ENCODE data around the gene CCL25. TPM values are rescaled to one million over a fixed set of nuclear protein-coding genes. Genes with fewer than 3 reads are reported as not detected.

The CCL25 gene
- total and polyA plus RNA-seq, 10 donors, result 0.42 to 1.2 (median 0.66) TPM; not detected in 4

DNA sequence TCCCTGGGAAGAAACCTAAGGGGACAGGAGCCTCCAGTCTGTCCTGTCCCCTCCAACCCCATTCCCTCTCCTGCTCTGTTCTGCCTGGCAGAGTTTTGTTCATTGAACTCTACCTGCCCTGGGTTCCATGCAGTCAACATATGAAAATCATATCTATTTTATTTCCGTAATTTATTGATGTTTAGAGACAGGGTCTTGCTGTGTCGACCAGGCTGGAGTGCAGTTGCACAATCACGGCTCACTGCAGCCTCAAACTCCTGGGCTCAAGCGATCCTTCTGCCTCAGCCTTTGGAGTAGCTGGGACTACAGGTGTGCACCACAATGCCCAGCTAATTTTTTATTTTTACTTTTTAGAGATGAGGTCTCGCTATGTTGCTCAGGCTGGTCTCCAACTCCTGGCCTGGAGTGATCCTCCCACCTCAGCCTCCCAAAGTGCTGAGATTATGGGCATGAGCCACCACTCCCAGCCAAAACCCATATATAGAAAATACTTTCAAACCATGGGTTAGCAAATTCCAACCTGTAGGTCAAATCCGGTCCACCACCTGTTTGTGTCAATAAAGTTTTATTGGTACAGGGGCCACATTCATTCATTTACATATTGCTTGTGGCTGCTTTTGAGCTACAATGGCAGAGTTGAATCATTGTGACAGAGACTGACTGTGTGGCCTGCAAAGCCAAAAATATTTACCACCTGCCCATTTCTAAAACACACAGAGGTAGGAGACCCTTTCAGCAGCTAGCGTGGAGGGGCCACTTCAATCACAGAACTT lies 57.5 kb downstream of the CCL25 start:
- intact Hi-C loops (cut with DNase I; ENCODE audit: low total_unique reads), result no loop called here
- TF ChIP-seq POLR2AphosphoS5 (IDR thresholded peaks at IDR 0.05), result no peak
- TF ChIP-seq, protein P1, sequence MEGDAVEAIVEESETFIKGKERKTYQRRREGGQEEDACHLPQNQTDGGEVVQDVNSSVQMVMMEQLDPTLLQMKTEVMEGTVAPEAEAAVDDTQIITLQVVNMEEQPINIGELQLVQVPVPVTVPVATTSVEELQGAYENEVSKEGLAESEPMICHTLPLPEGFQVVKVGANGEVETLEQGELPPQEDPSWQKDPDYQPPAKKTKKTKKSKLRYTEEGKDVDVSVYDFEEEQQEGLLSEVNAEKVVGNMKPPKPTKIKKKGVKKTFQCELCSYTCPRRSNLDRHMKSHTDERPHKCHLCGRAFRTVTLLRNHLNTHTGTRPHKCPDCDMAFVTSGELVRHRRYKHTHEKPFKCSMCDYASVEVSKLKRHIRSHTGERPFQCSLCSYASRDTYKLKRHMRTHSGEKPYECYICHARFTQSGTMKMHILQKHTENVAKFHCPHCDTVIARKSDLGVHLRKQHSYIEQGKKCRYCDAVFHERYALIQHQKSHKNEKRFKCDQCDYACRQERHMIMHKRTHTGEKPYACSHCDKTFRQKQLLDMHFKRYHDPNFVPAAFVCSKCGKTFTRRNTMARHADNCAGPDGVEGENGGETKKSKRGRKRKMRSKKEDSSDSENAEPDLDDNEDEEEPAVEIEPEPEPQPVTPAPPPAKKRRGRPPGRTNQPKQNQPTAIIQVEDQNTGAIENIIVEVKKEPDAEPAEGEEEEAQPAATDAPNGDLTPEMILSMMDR (IDR thresholded peaks at IDR 0.05 in 8 of 11, conservative IDR thresholded peaks at IDR 0.05 in 3 of 11), result no peak
- no peak for TF ChIP-seq POLR2A (IDR thresholded peaks at IDR 0.05)
- Histone ChIP-seq H3K9me3 (peaks cover 0 to 12% (median 0%) of the 10 kb centered on the region in 8 donors), H3K4me3 (no peak overlapping the region), H3K4me1 (no peaks in the 10 kb centered on the region), H3K27me3 (replicated peaks in 1 of 7) (peaks cover 0 to 59% (median 3%) of the 10 kb centered on the region in 7 donors), H3K36me3 (no peaks in the 10 kb centered on the region), H3K27ac (no peak overlapping the region)
- DNase-seq, result no peak
- 78 to 95% (median 91%) methylated on average over 7 of the region's 7 CpGs for WGBS, 5 donors

DNA sequence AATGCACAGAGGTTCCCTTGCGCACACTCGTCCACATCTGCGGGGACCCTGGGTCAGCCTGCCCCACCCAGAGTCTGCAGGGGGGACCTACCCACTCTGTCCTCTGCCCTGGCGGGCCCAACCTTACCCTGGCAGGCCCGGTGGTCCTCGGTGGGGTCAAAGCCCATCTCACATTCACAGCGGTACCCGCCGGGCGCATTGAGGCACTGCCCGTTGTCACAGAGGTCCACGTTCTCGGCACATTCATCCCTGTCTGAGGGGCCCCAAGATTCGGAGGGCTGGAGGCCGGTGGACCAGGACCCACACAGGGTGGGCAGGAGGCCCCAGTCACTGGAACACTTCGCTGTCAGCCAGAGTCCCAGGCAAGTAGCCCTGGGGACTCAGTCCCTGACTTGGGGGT lies 58.4 kb downstream of the CCL25 start:
- no peak overlapping the region for H3K4me3 ChIP-seq
- DNase-seq, result no peak
- intact Hi-C loops (cut with DNase I; ENCODE audit: low total_unique reads), result no loop called here
- H3K9me3 ChIP-seq, result peaks cover 0 to 12% (median 0%) of the 10 kb centered on the region in 8 donors
- TF ChIP-seq POLR2A (IDR thresholded peaks at IDR 0.05) (no peak), POLR2AphosphoS5 (IDR thresholded peaks at IDR 0.05) (no peak)
- TF ChIP-seq, protein P1 (IDR thresholded peaks at IDR 0.05 in 8 of 11, conservative IDR thresholded peaks at IDR 0.05 in 3 of 11), result no peak
- H3K36me3 ChIP-seq, result no peaks in the 10 kb centered on the region
- H3K27ac ChIP-seq, result no peak overlapping the region
- WGBS, 5 donors, result 89 to 97% (median 92%) methylated on average over 7 to 16 of the region's 16 CpGs
- peaks cover 0 to 55% (median 3%) of the 10 kb centered on the region in 7 donors for H3K27me3 ChIP-seq (replicated peaks in 1 of 7)
- H3K4me1 ChIP-seq, result no peaks in the 10 kb centered on the region

DNA sequence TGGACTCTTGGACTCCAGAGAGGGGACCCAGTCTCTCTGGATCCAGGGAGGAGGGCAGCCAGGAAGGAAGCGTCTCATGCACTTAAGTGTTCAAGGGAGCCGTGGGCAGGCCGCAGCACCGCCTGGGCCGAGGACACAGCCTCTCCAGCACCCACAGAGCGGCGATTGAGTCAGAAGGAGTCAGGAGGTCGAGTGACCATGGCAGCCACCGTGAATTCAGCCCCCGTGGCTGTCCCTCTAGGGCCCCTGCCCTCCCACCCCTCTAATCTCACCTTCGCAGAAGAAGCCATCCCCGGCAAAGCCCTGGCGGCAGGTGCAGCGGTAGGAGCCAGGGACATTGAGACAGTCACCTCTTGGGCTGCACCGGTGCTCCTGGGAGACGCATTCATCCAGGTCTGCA lies 58.8 kb downstream of the CCL25 start:
- intact Hi-C loops (cut with DNase I; ENCODE audit: low total_unique reads), result no loop called here
- Histone ChIP-seq H3K9me3 (peaks cover 0 to 12% (median 0%) of the 10 kb centered on the region in 8 donors), H3K4me1 (no peaks in the 10 kb centered on the region), H3K4me3 (no peak overlapping the region), H3K27ac (no peak overlapping the region), H3K27me3 (replicated peaks in 1 of 7) (peaks cover 0 to 51% (median 3%) of the 10 kb centered on the region in 7 donors), H3K36me3 (no peaks in the 10 kb centered on the region)
- TF ChIP-seq, protein P1 (IDR thresholded peaks at IDR 0.05 in 8 of 11, conservative IDR thresholded peaks at IDR 0.05 in 3 of 11), result no peak
- TF ChIP-seq POLR2AphosphoS5 (IDR thresholded peaks at IDR 0.05) (no peak), POLR2A (IDR thresholded peaks at IDR 0.05) (no peak)
- no peak for DNase-seq
- 75 to 87% (median 80%) methylated on average over 15 to 16 of the region's 16 CpGs; no CpG with 5 or more reads in 1 of the 5 donors for WGBS, 5 donors

Other genes starting within 250 kb of the CCL25 start
- 10 to 100 TPM in 5 of 7 donors, 1 to 10 TPM in 2; 8.6 to 22.8 (median 13.8) TPM for gene EVI5L, start 222.5 kb upstream of the CCL25 start, total RNA-seq
- gene EVI5L, start 222.5 kb upstream of the CCL25 start, polyA plus RNA-seq, result 1 to 10 TPM; 3.7 to 9.3 (median 3.7) TPM
- under 1 TPM in 4 of 7 donors, not detected in 3; 0.09 to 0.43 (median 0.21) TPM for gene PRR36, start 178.4 kb upstream of the CCL25 start, total RNA-seq
- under 1 TPM; 0.02 to 0.06 (median 0.06) TPM for gene PRR36, start 178.4 kb upstream of the CCL25 start, polyA plus RNA-seq
- gene LRRC8E, start 164.2 kb upstream of the CCL25 start, total RNA-seq, result under 1 TPM in 1 of 7 donors, not detected in 6; 0.37 TPM
- gene LRRC8E, start 164.2 kb upstream of the CCL25 start, polyA plus RNA-seq, result under 1 TPM in 1 of 3 donors, not detected in 2; 0.08 TPM
- 10 to 100 TPM; 19.5 to 41.3 (median 32.9) TPM for gene MAP2K7, start 148.9 kb upstream of the CCL25 start, total RNA-seq
- 10 to 100 TPM; 12.4 to 44.3 (median 18.9) TPM for gene MAP2K7, start 148.9 kb upstream of the CCL25 start, polyA plus RNA-seq
- not detected for gene TGFBR3L, start 137.9 kb upstream of the CCL25 start, total RNA-seq
- gene TGFBR3L, start 137.9 kb upstream of the CCL25 start, polyA plus RNA-seq, result under 1 TPM in 1 of 3 donors, not detected in 2; 0.11 TPM
- gene SNAPC2, start 132.4 kb upstream of the CCL25 start, total RNA-seq, result 10 to 100 TPM; 13.8 to 23.9 (median 17.7) TPM
- 10 to 100 TPM; 13.1 to 23.0 (median 19.3) TPM for gene SNAPC2, start 132.4 kb upstream of the CCL25 start, polyA plus RNA-seq
- gene CTXN1, start 126.6 kb upstream of the CCL25 start, total RNA-seq, result 1 to 10 TPM; 1.2 to 4.4 (median 2.1) TPM
- under 1 TPM; 0.11 to 0.96 (median 0.64) TPM for gene CTXN1, start 126.6 kb upstream of the CCL25 start, polyA plus RNA-seq
- gene TIMM44, start 109.1 kb upstream of the CCL25 start, total RNA-seq, result 10 to 100 TPM; 33.2 to 94.9 (median 63.5) TPM
- gene TIMM44, start 109.1 kb upstream of the CCL25 start, polyA plus RNA-seq, result 10 to 100 TPM; 37.4 to 67.3 (median 66.0) TPM
- 10 to 100 TPM; 28.2 to 66.7 (median 52.9) TPM for gene ELAVL1, start 47.1 kb upstream of the CCL25 start, total RNA-seq
- 10 to 100 TPM; 13.5 to 21.2 (median 18.9) TPM for gene ELAVL1, start 47.1 kb upstream of the CCL25 start, polyA plus RNA-seq
- not detected for gene FBN3, start 96.8 kb downstream of the CCL25 start, total RNA-seq
- gene FBN3, start 96.8 kb downstream of the CCL25 start, polyA plus RNA-seq, result under 1 TPM in 1 of 3 donors, not detected in 2; 0.02 TPM
- 10 to 100 TPM; 27.7 to 46.3 (median 40.7) TPM for gene CERS4, start 156.6 kb downstream of the CCL25 start, total RNA-seq
- gene CERS4, start 156.6 kb downstream of the CCL25 start, polyA plus RNA-seq, result 10 to 100 TPM; 43.2 to 49.2 (median 44.1) TPM